HCT116 (cell line): Measurements from ENCODE around the gene PREX1. TPM values are rescaled to one million over a fixed set of nuclear protein-coding genes. Genes with fewer than 3 reads are reported as not detected.

Experiments
- ATAC-seq: fragments of 200-7000 bp; cut with Tn5 transposase; 2 replicates; pipeline ENCODE4 v1.9.1; 2020; ENCODE audit warnings: mild to moderate bottlenecking, moderate library complexity
- BruUV-seq: library from RNA; stranded (reverse); fragments of 400-500 nt; replicated peaks from 2 replicates; lab custom pipeline; 2021; lab: Mats Ljungman, UMichigan
- CTCF ChIA-PET: fragments of 300-600 bp; sonication (Branson Sonifier 250); formaldehyde crosslinking; loops from one replicate; lab custom pipeline; 2021; ENCODE audit warnings: antibody characterized with exemption; lab: Charles Lee
- POLR2A ChIA-PET: fragments of 300-600, 350-600 bp; sonication (Branson Sonifier 250); formaldehyde crosslinking; loops from one replicate; lab custom pipeline; 2021; ENCODE audit warnings: antibody characterized with exemption; lab: Charles Lee
- RAD21 ChIA-PET, 2 experiments: fragments of 300-600 bp; sonication (Branson Sonifier 250); formaldehyde crosslinking; loops; one replicate each; lab custom pipeline; 2023; ENCODE audit warnings: low total read pairs in 2 of 2; ENCODE audit not compliant: uncharacterized antibody in 2 of 2, unreplicated experiment in 2 of 2, low non-redundant PET in 1 of 2; lab: Charles Lee
- DNase-seq: peaks from one replicate; pipeline ENCODE4 v3.0.0-alpha.2; 2010; ENCODE audit warnings: low read depth, low spot score
- H2AFZ ChIP-seq: fragments of 200-600 bp; shearing (Covaris generic), sonication (generic); 2 replicates; pipeline ENCODE4 v1.6.1; 2017; ENCODE audit warnings: low read depth, mixed run types, mixed read lengths, antibody characterized with exemption, low read length; ENCODE audit not compliant: poor library complexity, severe bottlenecking
- H3K27ac ChIP-seq: 2 replicates; pipeline ENCODE4 v1.5.1; 2012; ENCODE audit warnings: low read depth, low read length
- H3K27me3 ChIP-seq: fragments of 200-600 bp; sonication (generic); 2 replicates; pipeline ENCODE4 v1.6.1; 2016; ENCODE audit warnings: mixed run types, low read length, mixed read lengths; ENCODE audit not compliant: insufficient read depth
- H3K36me3 ChIP-seq, 2 experiments: fragments of 200-500 bp in 1 of 2; fragments of 200-600 bp in 1 of 2; sonication (Bioruptor generic) in 1 of 2; sonication (generic) in 1 of 2; 2 replicates each; pipeline versions ENCODE4 v1.5.1 to v1.6.1; 2014 to 2016; ENCODE audit warnings: low read length in 2 of 2, inconsistent platforms in 1 of 2, mixed read lengths in 1 of 2, mixed run types in 1 of 2; ENCODE audit not compliant: insufficient read depth in 2 of 2, control insufficient read depth in 1 of 2
- H3K4me1 ChIP-seq, 2 experiments: fragments of 200-600 bp in 1 of 2; sonication (generic) in 1 of 2; 2 replicates each; pipeline versions ENCODE4 v1.5.1 to v1.6.1; 2012 to 2017; ENCODE audit warnings: low read length in 2 of 2, inconsistent platforms in 1 of 2, mild to moderate bottlenecking in 1 of 2, mixed read lengths in 1 of 2, mixed run types in 1 of 2, moderate library complexity in 1 of 2; ENCODE audit not compliant: insufficient read depth in 2 of 2, control insufficient read depth in 1 of 2
- H3K4me2 ChIP-seq: fragments of 200-600 bp; sonication (generic); 2 replicates; pipeline ENCODE4 v1.6.1; 2017; ENCODE audit warnings: mixed run types, low read length, mixed read lengths
- H3K4me3 ChIP-seq, 2 experiments: fragments of 200-600 bp in 1 of 2; sonication (generic) in 1 of 2; replicated peaks in 1 of 2; 2 replicates each; pipeline ENCODE4 v1.5.1; 2011 to 2016; ENCODE audit warnings: low read length in 2 of 2, control low read depth in 1 of 2, low read depth in 1 of 2, mild to moderate bottlenecking in 1 of 2, mixed read lengths in 1 of 2, mixed run types in 1 of 2
- H3K79me2 ChIP-seq: fragments of 200-600 bp; sonication (generic); 2 replicates; pipeline ENCODE4 v1.6.1; 2017; ENCODE audit warnings: mild to moderate bottlenecking, mixed run types, low read length, moderate library complexity, mixed read lengths; ENCODE audit not compliant: insufficient read depth
- H3K9ac ChIP-seq: fragments of 200-600 bp; sonication (generic); 2 replicates; pipeline ENCODE4 v1.6.1; 2016; ENCODE audit warnings: low read length, mixed read lengths
- H3K9me2 ChIP-seq: fragments of 200-600 bp; sonication (generic), shearing (Covaris generic); 2 replicates; pipeline ENCODE4 v1.6.1; 2017; ENCODE audit warnings: mixed run types, mild to moderate bottlenecking, moderate library complexity; ENCODE audit not compliant: insufficient read depth
- H3K9me3 ChIP-seq, 2 experiments: fragments of 200-500 bp in 1 of 2; fragments of 200-600 bp in 1 of 2; sonication (Bioruptor generic) in 1 of 2; sonication (generic) in 1 of 2; 2 replicates each; pipeline ENCODE4 v1.6.1; 2014 to 2017; ENCODE audit warnings: low read length in 2 of 2, mixed read lengths in 2 of 2, inconsistent platforms in 1 of 2, low read depth in 1 of 2, mild to moderate bottlenecking in 1 of 2, mixed run types in 1 of 2, moderate library complexity in 1 of 2; ENCODE audit not compliant: control insufficient read depth in 1 of 2, insufficient read depth in 1 of 2
- H4K20me1 ChIP-seq: fragments of 200-600 bp; sonication (generic), shearing (Covaris generic); 2 replicates; pipeline ENCODE4 v1.6.1; 2017; ENCODE audit warnings: mixed run types, mild to moderate bottlenecking, moderate library complexity; ENCODE audit not compliant: insufficient read depth
- ATF3 ChIP-seq: IDR thresholded peaks from 2 replicates; pipeline ENCODE4 v1.6.1; 2012
- ELF1 ChIP-seq: IDR thresholded peaks from 2 replicates; pipeline ENCODE4 v1.6.1; 2012; ENCODE audit warnings: low read depth, borderline replicate concordance
- EZH2 ChIP-seq: fragments of 200-600 bp; sonication (generic); IDR thresholded peaks from 2 replicates; pipeline ENCODE4 v1.6.1; 2017; ENCODE audit warnings: antibody characterized with exemption, mixed run types
- FOSL1 ChIP-seq: IDR thresholded peaks from 2 replicates; pipeline ENCODE4 v1.6.1; 2012; ENCODE audit warnings: low read depth
- JUND ChIP-seq: IDR thresholded peaks from 2 replicates; pipeline ENCODE4 v1.6.1; 2012
- MAX ChIP-seq: IDR thresholded peaks from 2 replicates; pipeline ENCODE4 v1.6.1; 2012
- POLR2AphosphoS5 ChIP-seq: IDR thresholded peaks from 2 replicates; pipeline ENCODE4 v1.6.1; 2011; ENCODE audit warnings: mild to moderate bottlenecking, low read depth, low read length, moderate library complexity
- SRF ChIP-seq: IDR thresholded peaks from 2 replicates; pipeline ENCODE4 v1.6.1; 2012; ENCODE audit warnings: low read depth
- TCF7L2 ChIP-seq: IDR thresholded peaks from 2 replicates; pipeline ENCODE4 v1.7.0; 2011; ENCODE audit warnings: borderline replicate concordance, inconsistent platforms; ENCODE audit not compliant: insufficient read depth, insufficient read length; ENCODE audit errors: extremely low read depth
- YY1 ChIP-seq: IDR thresholded peaks from 2 replicates; pipeline ENCODE4 v1.6.1; 2011; ENCODE audit warnings: low read length, low read depth, moderate library complexity, mild to moderate bottlenecking; ENCODE audit not compliant: insufficient replicate concordance; ENCODE audit errors: extremely low read depth
- ZFX ChIP-seq: fragments of 450-650 bp; IDR thresholded peaks from 2 replicates; pipeline ENCODE4 v1.6.1; 2017
- intact Hi-C: fragments of 100-400 bp; cut with micrococcal nuclease; formaldehyde crosslinking; loops from 2 replicates; pipeline ENCODE4 v1.10.0; 2022
- total RNA-seq: library from RNA; stranded (reverse); gene quantifications from one replicate; pipeline ENCODE4 v1.2.1, GENCODE V29; 2021; ENCODE audit not compliant: unreplicated experiment

Gene PREX1
- total RNA-seq, 1 experiment from 2014 or later, result 6.1 TPM

- peaks cover 22 to 28% of the 10 kb centered on the region in 2 experiments for H3K4me1 ChIP-seq
- H4K20me1 ChIP-seq, result no peaks in the 10 kb centered on the region
- H3K9me2 ChIP-seq, result no peaks in the 10 kb centered on the region
- no peak overlapping the region for H3K9ac ChIP-seq
- H2AFZ ChIP-seq, result no peak overlapping the region
- peak overlapping the region; percentile 27; the same call in 1 of the 2 replicates for H3K27ac ChIP-seq
- POLR2A ChIA-PET, result no interaction called here
- peak overlapping the region; percentile 62 for H3K4me2 ChIP-seq
- no peak for DNase-seq
- CTCF ChIA-PET, result no interaction called here
- H3K27me3 ChIP-seq, result no peaks in the 10 kb centered on the region
- no TSS peak for BruUV-seq
- TF ChIP-seq SRF (no peak), ELF1 (no peak), TCF7L2 (no peak), ATF3 (no peak), MAX (no peak), EZH2 (no peak), YY1 (no peak), ZFX (no peak), POLR2AphosphoS5 (no peak), JUND (no peak)
- no peaks in the 10 kb centered on the region for H3K36me3 ChIP-seq
- intact Hi-C loops, result no loop called here
- H3K4me3 ChIP-seq, result no peak overlapping the region
- H3K79me2 ChIP-seq, result no peaks in the 10 kb centered on the region
- no peaks in the 10 kb centered on the region for H3K9me3 ChIP-seq
- RAD21 ChIA-PET, result no interaction called here
- ATAC-seq, result no peak
Measured at GRCh38 chr20:48681873-48682426, 145.8 kb downstream of the PREX1 start.

- no peaks in the 10 kb centered on the region for H3K9me3 ChIP-seq
- H3K4me1 ChIP-seq, result peaks cover 17 to 28% of the 10 kb centered on the region in 2 experiments
- ATAC-seq (no peak), DNase-seq (no peak)
- intact Hi-C loops, result no loop called here
- no peak overlapping the region for H2AFZ ChIP-seq
- no peak overlapping the region for H3K4me2 ChIP-seq
- H3K4me3 ChIP-seq, result no peak overlapping the region
- H3K79me2 ChIP-seq, result no peaks in the 10 kb centered on the region
- ChIA-PET POLR2A (no interaction called here), CTCF (no interaction called here), RAD21 (no interaction called here)
- H3K27me3 ChIP-seq, result no peaks in the 10 kb centered on the region
- BruUV-seq, result no TSS peak
- TF ChIP-seq FOSL1, result no peak
- H4K20me1 ChIP-seq, result no peaks in the 10 kb centered on the region
- H3K9me2 ChIP-seq, result no peaks in the 10 kb centered on the region
- H3K36me3 ChIP-seq, result no peaks in the 10 kb centered on the region
- H3K27ac ChIP-seq, result no peak overlapping the region
- H3K9ac ChIP-seq, result no peak overlapping the region
Measured at GRCh38 chr20:48681201-48681872, 146.5 kb downstream of the PREX1 start.
